IPS-NIHi11 (cell line): ENCODE results near the gene SLC25A6.
"Not testable (repeated sequence)": the region's sequence is repeated elsewhere in the genome, so short reads cannot be mapped to it uniquely, and the experiment has no call there.

Source experiments
- DNase-seq: peaks from one replicate; pipeline ENCODE4 v3.0.0; 2012; ENCODE audit warnings: mixed read lengths, low spot score

SLC25A6 gene

DNA sequence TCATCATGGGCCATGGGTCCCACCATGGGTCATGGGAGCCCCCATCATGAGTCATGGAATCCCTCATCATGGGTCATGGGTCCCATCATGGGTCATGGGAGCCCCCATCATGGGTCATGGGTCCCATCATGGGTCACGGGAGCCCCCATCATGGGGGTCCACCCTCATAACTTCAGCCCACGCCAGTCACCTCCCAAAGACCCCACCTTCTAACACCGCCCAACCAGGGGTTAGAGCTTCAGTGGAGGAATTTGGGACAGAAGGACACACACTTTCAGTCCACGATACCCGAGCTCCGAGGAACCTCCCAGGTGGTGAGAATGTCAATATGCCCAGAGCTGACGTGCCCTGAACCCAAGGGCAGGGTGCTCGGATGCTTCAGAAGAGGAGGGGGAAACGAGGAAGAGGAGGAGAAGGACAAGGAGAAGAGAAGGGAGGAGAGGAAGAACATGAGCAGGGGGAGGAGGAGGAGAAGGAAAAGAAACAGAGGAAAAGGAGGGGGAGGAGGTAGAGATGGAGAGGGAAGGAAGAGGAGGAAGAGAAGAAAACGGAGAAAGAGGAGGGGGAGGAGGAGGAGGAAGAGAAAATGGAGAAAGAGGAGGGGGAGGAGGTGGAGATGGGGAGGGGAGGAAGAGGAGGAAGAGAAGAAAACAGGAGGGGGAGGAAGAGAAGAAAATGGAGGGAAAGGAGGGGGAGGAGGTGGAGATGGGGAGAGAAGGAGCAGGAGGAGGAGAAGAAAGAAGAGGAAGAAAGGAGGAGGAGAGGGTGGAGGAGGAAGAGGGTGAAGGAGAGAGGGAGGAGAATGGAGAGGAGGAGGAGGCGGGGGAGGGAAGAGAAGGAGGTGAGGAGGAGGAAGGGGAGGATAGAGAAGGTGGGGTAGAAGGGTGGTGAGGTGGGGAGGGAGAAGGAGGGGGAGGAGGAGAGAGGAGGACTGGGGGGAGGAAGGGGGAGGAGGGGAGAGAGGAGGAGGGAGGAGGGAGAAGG, 37.6 kb downstream of the SLC25A6 start:
- no peak for DNase-seq

DNA sequence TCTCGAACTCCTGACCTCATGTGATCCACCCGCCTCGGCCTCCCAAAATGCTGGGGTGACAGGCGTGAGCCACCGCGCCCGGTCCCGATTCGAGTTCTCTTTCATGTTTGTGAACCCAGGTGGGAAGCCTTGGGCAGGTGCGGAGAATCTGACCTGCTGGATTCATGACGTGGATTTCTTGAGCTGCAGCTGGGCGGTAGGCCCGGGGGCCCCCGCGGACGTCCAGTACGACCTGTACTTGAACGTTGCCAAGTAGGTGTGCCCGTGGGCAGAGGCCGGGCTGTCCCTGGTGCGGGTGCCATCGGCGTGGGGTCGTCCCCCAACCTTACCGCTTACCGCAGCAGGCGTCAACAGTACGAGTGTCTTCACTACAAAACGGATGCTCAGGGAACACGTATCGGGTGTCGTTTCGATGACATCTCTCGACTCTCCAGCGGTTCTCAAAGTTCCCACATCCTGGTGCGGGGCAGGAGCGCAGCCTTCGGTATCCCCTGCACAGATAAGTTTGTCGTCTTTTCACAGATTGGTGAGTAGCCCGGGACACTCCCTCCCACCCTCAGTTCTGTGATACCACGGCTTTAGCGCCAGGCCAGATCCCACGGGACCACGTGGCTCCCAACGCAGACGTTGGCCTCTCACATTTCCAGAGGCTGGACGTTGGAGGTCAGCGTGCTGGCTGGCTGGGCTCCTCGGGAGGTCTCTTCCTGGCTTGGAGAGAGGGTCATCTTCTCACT, 39.8 kb downstream of the SLC25A6 start:
- DNase-seq, result no peak

DNA sequence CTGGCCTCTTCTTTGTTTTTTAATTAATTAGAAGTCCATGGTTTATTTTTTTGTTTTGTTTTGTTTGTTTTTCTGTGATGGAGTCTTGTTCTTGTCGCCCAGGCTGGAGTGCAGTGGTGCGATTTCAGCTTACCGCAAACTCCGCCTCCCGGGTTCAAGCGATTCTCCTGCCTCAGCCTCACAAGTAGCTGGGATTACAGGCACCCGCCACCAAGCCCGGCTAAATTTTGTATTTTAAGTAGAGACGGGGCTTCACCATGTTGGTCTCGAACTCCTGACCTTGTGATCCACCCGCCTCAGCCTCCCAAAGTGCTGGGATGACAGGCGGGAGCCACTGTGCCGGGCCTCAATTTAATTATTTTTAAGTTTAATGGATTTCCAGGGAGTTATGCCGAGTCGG, 42.3 kb downstream of the SLC25A6 start:
- DNase-seq, result not testable (repeated sequence)

DNA sequence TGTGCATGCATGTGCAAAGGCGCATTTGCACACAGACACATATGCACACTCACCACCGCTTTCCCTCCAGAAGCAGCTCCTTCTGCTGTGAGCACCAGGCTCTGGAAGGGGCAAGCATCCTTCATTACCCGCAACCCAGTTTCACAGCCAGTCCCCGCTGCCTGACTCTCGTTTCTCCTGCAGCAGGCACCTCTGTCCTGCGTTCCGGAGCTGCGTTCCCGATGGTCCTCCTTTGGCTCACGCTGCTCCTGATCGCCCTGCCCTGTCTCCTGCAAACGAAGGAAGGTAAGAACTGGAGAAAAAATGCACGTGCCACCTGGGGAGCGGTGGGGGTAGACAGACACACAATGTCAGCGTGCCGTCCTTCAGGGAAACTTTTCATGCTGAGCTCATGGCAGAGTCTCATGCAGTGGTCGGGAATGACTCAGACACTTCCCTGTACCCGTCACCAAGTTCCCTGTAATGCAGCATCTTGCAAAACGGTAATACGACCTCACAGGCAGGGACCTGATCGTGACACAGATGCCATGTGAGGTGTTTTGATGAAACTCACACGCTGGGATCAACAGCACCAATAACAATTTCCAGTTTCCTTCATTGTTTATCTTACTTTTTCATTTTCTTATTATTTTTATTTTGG, 50.2 kb downstream of the SLC25A6 start:
- DNase-seq, result no peak

DNA sequence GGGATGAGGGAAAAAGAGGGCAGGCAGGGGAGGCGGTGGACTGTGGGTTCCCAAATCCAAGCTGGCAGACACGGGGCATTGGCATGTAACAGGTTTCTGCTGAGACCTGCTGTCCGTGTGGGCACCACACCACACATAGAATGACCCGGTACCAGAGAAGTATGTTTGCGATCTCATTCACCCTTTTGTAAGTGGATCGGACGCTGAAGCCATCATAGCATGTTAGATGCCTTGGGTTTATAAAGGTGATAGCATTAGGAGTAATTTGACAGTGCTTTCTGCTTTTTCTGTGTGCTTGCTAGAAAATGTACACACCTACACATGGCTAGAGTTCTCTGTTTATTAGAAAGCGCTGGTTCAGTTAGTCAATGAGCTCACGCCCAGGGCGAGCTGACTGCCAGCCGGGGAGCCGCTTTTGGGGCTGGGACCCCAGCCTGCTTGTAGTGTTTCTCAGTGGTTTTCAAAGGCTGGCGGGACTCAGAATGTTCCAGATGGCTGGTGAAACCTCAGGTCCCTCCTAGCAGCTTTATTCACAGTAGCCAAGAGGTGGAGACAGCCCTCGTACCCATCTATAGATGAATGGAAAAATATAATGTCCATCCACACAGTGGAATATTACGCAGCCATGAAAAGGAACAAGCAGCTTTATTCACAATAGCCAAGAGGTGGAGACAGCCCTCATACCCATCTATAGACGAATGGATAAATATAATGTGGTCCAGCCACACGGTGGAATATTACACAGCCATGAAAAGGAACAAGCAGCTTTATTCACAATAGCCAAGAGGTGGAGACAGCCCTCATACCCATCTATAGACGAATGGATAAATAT, 54.7 kb downstream of the SLC25A6 start:
- no peak for DNase-seq

DNA sequence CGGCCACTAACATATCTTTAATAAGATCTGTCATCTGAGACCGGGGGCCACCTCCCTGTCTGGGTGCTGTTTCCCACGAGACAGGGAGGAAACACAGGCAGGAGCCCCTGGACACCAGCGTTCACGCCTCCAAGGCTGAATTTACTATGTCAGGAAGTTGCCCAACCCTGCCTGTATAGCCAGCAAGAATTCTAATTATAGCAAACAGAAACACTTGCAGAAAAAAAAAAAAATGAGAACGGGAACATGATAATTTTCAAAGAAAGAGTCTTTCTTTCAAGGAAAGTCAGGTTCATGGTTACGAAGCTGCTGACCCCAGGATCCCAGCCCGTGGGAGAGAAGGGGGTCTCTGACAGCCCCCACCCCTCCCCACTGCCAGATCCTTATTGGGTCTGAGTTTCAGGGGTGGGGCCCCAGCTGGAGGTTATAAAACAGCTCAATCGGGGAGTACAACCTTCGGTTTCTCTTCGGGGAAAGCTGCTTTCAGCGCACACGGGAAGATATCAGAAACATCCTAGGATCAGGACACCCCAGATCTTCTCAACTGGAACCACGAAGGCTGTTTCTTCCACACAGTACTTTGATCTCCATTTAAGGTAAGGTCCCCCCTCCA, 55.5 kb downstream of the SLC25A6 start, which contains the start of gene IL3RA:
Gene IL3RA, plus strand, starts transcription at position 455 of the 613 bp plus-strand sequence. CDS start 4,981 bp downstream, outside the sequence.
- no peak for DNase-seq
